Stimulated activated CD8-positive, alpha-beta memory T cell treated with anti-CD3 and anti-CD28 coated beads, Interleukin-12 subunit alpha, Interleukin-12 subunit beta, amount 100 ng/mL, for 1 hour (primary cell): ENCODE results near the gene VPS9D1.
"Not testable (repeated sequence)": the region's sequence is repeated elsewhere in the genome, so short reads cannot be mapped to it uniquely, and the experiment has no call there.

ENCODE experiments used
- DNase-seq: peaks from one replicate; pipeline ENCODE4 v3.0.0-alpha.2; 2020; ENCODE audit warnings: low read depth

VPS9D1 gene

DNA sequence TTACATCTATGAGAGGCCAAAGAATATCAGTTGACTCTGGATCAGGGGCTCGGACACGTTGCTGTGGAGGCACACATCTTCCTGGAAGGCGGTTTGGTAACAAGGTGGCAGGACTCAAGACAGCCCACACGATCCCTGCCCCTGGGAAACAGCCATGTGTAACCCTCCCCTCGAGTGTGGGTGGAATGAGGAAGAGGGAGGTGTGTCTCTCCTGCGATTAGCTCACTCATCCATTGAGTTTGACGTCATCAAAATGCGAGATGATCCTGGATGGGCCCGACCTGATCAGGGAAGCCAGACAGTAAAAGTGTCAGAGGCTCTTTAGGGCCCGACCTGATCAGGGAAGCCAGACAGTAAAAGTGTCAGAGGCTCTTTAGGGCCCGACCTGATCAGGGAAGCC, 56.5 kb downstream of the VPS9D1 start:
- DNase-seq: not testable (repeated sequence)

GRCh38 chr16:89661215-89661614, 59.5 kb downstream of the VPS9D1 start:
- no peak for DNase-seq

DNA sequence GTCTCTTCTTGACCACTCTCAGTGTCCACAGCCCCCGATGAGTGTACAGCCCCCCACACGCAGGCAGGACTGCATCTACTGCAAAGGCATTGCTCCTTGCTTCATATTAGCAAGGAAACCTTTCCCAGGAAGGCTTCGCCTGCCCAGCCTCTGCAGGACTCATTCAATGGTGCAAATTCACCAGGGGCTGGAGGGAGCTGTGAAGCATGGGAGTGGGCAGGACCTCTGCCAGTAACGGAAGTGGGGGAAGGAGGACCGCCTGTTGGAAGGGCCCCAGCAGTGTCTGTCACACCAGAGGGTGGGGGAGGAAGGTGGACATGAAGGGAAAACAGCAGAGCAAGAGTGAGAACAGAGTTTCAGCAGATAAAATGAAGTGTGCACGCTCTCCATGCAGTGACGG, 60.6 kb downstream of the VPS9D1 start:
- DNase-seq: no peak

- no peak for DNase-seq
Observed at GRCh38 chr16:89658221-89658879, 62.3 kb downstream of the VPS9D1 start.

DNA sequence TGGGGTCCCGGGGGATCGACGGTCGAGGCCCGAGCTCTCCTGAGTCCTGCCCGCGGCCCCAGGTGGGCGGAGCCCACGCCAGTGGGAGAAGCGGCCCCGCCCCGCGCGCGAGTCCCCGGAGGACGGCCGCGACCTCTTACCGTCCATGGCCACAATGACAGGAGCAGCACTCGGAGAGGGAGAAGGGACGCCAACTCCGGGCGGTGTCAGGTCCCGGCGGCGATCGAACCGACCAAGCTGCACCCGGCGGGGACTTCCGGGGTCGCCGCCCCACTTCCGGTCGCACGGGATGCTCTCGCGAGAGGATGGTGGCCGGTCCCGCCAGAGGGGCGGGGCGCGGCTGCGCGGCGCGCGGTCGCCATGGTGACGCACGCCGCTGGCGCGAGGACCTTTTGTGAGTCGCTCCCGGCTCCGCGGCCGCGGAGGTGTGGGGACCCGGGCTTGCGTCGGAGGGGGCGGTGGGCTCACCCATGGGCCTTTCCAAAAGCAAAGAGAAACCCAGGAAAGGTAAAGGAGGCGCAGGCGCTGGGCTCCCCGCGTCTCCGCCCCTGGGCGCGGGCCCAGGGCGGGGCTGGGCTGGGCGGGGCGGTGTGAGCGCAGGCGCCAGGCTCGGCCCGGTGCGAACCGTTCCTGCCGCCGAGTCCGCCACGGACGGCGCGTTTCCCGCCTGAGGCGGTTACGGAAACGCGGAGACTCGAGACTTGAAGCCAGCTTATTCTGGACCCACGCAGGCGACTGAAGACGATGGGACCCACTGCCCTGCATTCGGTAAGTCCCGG, 63.1 kb downstream of the VPS9D1 start, which contains the start of the genes CHMP1A and SPATA33:
CHMP1A (minus strand) TSS at position 267 of the 779 bp plus-strand sequence; CDS start at position 147, 120 bp downstream.
SPATA33 (plus strand) TSS at position 395 of the 779 bp plus-strand sequence; CDS start at position 471, 76 bp downstream.
- DNase-seq: peak; percentile 85
